Transverse colon (tissue), 4 donors: ENCODE results near the gene NEURL1B. TPM values are rescaled to one million over a fixed set of nuclear protein-coding genes. Genes with fewer than 3 reads are reported as not detected.
"Not testable (repeated sequence)": the region's sequence is repeated elsewhere in the genome, so short reads cannot be mapped to it uniquely, and the experiment has no call there.

Experiments used
- DNase-seq: peaks from one replicate; pipeline ENCODE4 v3.0.0-alpha.2; 2019
- H3K27ac ChIP-seq, 4 donors: fragments of 200-600 bp; sonication (generic); 2 replicates each; pipeline ENCODE4 v1.5.1; 2016 to 2018; ENCODE audit warnings: inconsistent platforms in 4 of 4
- H3K27me3 ChIP-seq: fragments of 200-600 bp; sonication (generic); 2 replicates; pipeline ENCODE4 v1.5.1; 2017; ENCODE audit warnings: inconsistent platforms
- H3K36me3 ChIP-seq, 4 donors: fragments of 200-600 bp; sonication (generic); 2 replicates each; pipeline ENCODE4 v1.5.1; 2017 to 2019; ENCODE audit warnings: inconsistent platforms in 4 of 4
- H3K4me1 ChIP-seq, 4 donors: fragments of 200-600 bp; sonication (generic); 2 replicates each; pipeline ENCODE4 v1.5.1; 2017 to 2020; ENCODE audit warnings: inconsistent platforms in 4 of 4
- H3K4me3 ChIP-seq, 4 donors: fragments of 200-600 bp; sonication (generic); 1 replicate in 1 of 4; 2 replicates in 3 of 4; pipeline versions ENCODE4 v1.5.1 to v1.6.1; 2017 to 2019; ENCODE audit warnings: inconsistent platforms in 4 of 4
- H3K9me3 ChIP-seq, 2 donors: fragments of 200-600 bp; sonication (generic); 2 replicates each; pipeline ENCODE4 v1.5.1; 2017 to 2019; ENCODE audit warnings: inconsistent platforms in 2 of 2
- CTCF ChIP-seq, 5 experiments: fragments of 200-600 bp in 3 of 5; fragments of 450-650 bp in 2 of 5; sonication (generic) in 3 of 5; IDR thresholded peaks; 1 replicate in 2 of 5; 2 replicates in 3 of 5; pipeline ENCODE4 v1.5.1; 2016 to 2017; ENCODE audit warnings: antibody characterized with exemption in 5 of 5, inconsistent platforms in 3 of 5, mild to moderate bottlenecking in 2 of 5, moderate library complexity in 1 of 5
- EP300 ChIP-seq: sonication (generic); formaldehyde crosslinking; IDR thresholded peaks from one replicate; pipeline ENCODE4 v1.6.1; 2017; ENCODE audit warnings: antibody characterized with exemption, low read depth
- POLR2A ChIP-seq: fragments of 450-650 bp; IDR thresholded peaks from one replicate; pipeline ENCODE4 v1.6.1; 2016; ENCODE audit warnings: antibody characterized with exemption, mild to moderate bottlenecking, moderate library complexity
- POLR2AphosphoS5 ChIP-seq, 3 donors: sonication (generic); formaldehyde crosslinking; IDR thresholded peaks; one replicate each; pipeline ENCODE4 v1.6.1; 2016; ENCODE audit warnings: antibody characterized with exemption in 3 of 3
- WGBS, 2 donors: methylation state at CpG; one replicate each; pipeline ENCODE4 v1.1.5; 2018; ENCODE audit warnings: low coverage in 1 of 2; 5-methylcytosine and 5-hydroxymethylcytosine counted together
- in situ Hi-C, 4 donors: fragments of 200-750 bp; cut with MboI; loops; one replicate each; pipeline versions ENCODE4 v1.15.0 to v1.15.1; 2017; ENCODE audit warnings: low sequenced_read_pairs in 3 of 4, low pct_ligation_motif_present in 1 of 4, low pct_unique_long_range_greater_than_20kb in 1 of 4
- intact Hi-C: fragments of 100-400 bp; cut with DNase I; formaldehyde crosslinking; loops from one replicate; pipeline ENCODE4 v1.15.1; 2023; ENCODE audit warnings: low total_unique reads
- total RNA-seq, 4 donors: library from RNA; depleted of rRNA; stranded (reverse); fragments of >200 nt; gene quantifications; one replicate each; pipeline ENCODE4 v1.1.0, GENCODE V29; 2016

The NEURL1B gene
- total RNA-seq, 4 donors from 2014 or later, result 74.6 to 168 (median 94.5) TPM

- in situ Hi-C loops (no loop called here), intact Hi-C loops (loop anchor here (5.0 kb wide), 1 partner anchor 40 kb away; no protein-coding TSS in a partner anchor)
- Histone ChIP-seq H3K27ac (peak overlapping the region; percentile 94 to 95 (median 94)), H3K27me3 (no peaks in the 10 kb centered on the region), H3K4me3 (no peak overlapping the region), H3K9me3 (no peaks in the 10 kb centered on the region), H3K36me3 (no peaks in the 10 kb centered on the region), H3K4me1 (peaks cover 55 to 86% (median 72%) of the 10 kb centered on the region in 4 donors)
- DNase-seq, result peak; percentile 66
- WGBS, 2 donors, result 38 to 80% methylated on average over 1 to 10 of the region's 10 CpGs
- TF ChIP-seq POLR2A, result no peak
- TF ChIP-seq EP300, result no peak
- TF ChIP-seq CTCF (IDR thresholded peaks at IDR 0.05), result peak; percentile 48 to 72 (median 55)
- TF ChIP-seq POLR2AphosphoS5 (IDR thresholded peaks at IDR 0.05), result peak in 1 of 3 donors; percentile 35
Measured at GRCh38 chr5:172646716-172647285, 5.7 kb downstream of the NEURL1B start.

GRCh38 chr5:172647352-172648012 is 6.4 kb downstream of the NEURL1B start:
- Histone ChIP-seq H3K4me3 (no peak overlapping the region), H3K27me3 (no peaks in the 10 kb centered on the region), H3K27ac (peak overlapping the region; percentile 94 to 95 (median 94)), H3K4me1 (peaks cover 55 to 82% (median 69%) of the 10 kb centered on the region in 4 donors), H3K9me3 (no peaks in the 10 kb centered on the region), H3K36me3 (no peaks in the 10 kb centered on the region)
- in situ Hi-C loops, result no loop called here
- 57% methylated on average over 11 of the region's 11 CpGs; no CpG with 5 or more reads in 1 of the 2 donors for WGBS, 2 donors
- peak; percentile 45 for DNase-seq
- intact Hi-C loops, result loop anchor here (5.0 kb wide), 1 partner anchor 40 kb away; no protein-coding TSS in a partner anchor
- TF ChIP-seq POLR2AphosphoS5 (IDR thresholded peaks at IDR 0.05) (no peak), EP300 (no peak), CTCF (IDR thresholded peaks at IDR 0.05) (no peak), POLR2A (no peak)

DNA sequence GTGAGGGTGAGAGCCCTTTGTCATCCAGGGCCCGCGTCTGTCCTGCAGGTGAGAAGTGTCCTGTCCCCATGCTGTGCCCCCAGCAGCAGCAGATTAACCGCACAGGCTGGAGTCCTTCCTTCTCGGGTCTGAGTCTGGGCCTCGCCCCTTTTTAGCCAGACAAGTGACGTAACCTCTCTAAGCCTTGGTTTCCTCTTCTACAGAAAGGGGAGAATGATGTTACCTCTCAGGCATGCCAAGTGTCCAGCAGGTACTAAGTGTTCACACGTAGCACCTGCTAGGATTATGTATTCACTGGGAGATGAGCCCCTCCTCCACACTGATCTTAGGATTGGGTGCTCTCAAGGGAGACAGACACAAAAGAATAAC is 6.9 kb downstream of the NEURL1B start:
- H3K9me3 ChIP-seq, result no peaks in the 10 kb centered on the region
- no peak for DNase-seq
- intact Hi-C loops (loop anchor here (5.0 kb wide), 1 partner anchor 39 kb away; no protein-coding TSS in a partner anchor), in situ Hi-C loops (no loop called here)
- H3K27me3 ChIP-seq, result no peaks in the 10 kb centered on the region
- H3K27ac ChIP-seq, result peak overlapping the region; percentile 94 to 95 (median 94)
- 49% methylated on average over 7 of the region's 7 CpGs; no CpG with 5 or more reads in 1 of the 2 donors for WGBS, 2 donors
- peaks cover 55 to 82% (median 66%) of the 10 kb centered on the region in 4 donors for H3K4me1 ChIP-seq
- no peak overlapping the region for H3K4me3 ChIP-seq
- TF ChIP-seq CTCF (IDR thresholded peaks at IDR 0.05) (no peak), POLR2AphosphoS5 (IDR thresholded peaks at IDR 0.05) (peak in 1 of 3 donors; percentile 28)
- H3K36me3 ChIP-seq, result no peaks in the 10 kb centered on the region

DNA sequence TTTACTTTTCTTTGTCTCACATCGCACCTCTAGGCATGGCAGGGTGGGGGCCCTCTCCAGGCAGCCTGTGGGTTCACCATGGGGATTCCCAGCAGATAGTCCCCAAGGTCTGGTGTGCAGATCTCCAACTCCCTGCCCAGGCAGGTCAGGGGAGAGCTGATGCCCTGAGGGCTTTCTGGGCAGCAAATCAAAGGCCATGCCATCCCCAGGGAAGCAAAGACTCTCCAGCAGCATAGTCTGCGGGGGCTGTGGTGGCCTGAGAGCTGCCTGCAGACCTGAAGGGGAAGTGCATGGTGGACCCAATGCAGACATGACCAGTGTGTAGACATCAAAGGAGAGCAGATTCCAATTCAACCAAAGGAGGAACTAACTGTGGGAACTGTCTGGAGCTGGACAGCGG is 7.7 kb downstream of the NEURL1B start:
- no peaks in the 10 kb centered on the region for H3K9me3 ChIP-seq
- H3K4me1 ChIP-seq, result peaks cover 50 to 81% (median 58%) of the 10 kb centered on the region in 4 donors
- H3K27ac ChIP-seq, result peak overlapping the region; percentile 94 to 95 (median 94)
- H3K4me3 ChIP-seq, result no peak overlapping the region
- no peak for DNase-seq
- H3K27me3 ChIP-seq, result no peaks in the 10 kb centered on the region
- no peaks in the 10 kb centered on the region for H3K36me3 ChIP-seq
- WGBS, 2 donors, result 43 to 84% methylated on average over 2 to 3 of the region's 3 CpGs
- TF ChIP-seq POLR2A (no peak), CTCF (IDR thresholded peaks at IDR 0.05) (no peak), POLR2AphosphoS5 (IDR thresholded peaks at IDR 0.05) (no peak), EP300 (no peak)
- in situ Hi-C loops, result no loop called here
- intact Hi-C loops, result loop anchor here (5.0 kb wide), 1 partner anchor 39 kb away; no protein-coding TSS in a partner anchor

DNA sequence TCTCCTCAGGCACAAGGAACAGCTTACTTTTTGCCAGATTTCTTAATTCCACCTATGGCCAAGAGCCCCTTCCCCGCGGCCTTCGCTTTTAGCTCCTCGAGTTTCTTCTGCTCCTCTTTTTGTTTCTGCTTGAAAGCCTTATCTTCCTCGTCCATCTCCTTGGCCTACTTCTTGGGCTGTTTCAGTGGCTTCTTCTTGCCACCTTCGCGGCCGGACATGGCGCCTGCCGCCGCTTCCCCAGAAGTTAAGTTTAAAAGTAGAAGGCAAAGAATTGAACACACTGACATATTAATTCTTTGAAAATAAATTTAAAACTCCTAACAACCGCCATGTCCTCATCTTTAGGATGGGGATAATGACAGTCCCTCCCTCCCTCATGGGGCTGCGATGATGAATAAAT is 15.4 kb downstream of the NEURL1B start:
- H3K4me3 ChIP-seq, H3K9me3 ChIP-seq, in situ Hi-C loops, H3K27me3 ChIP-seq, H3K36me3 ChIP-seq, DNase-seq: not testable (repeated sequence)
- peaks cover 30 to 50% (median 37%) of the 10 kb centered on the region in 4 donors for H3K4me1 ChIP-seq
- WGBS, 2 donors, result 91 to 95% methylated on average over 10 to 13 of the region's 13 CpGs
- peak overlapping the region in 3 of 4 donors; percentile 89 to 94 (median 92) for H3K27ac ChIP-seq
- intact Hi-C loops, result loop anchor here (5.0 kb wide), 1 partner anchor 99 kb away; no protein-coding TSS in a partner anchor

DNA sequence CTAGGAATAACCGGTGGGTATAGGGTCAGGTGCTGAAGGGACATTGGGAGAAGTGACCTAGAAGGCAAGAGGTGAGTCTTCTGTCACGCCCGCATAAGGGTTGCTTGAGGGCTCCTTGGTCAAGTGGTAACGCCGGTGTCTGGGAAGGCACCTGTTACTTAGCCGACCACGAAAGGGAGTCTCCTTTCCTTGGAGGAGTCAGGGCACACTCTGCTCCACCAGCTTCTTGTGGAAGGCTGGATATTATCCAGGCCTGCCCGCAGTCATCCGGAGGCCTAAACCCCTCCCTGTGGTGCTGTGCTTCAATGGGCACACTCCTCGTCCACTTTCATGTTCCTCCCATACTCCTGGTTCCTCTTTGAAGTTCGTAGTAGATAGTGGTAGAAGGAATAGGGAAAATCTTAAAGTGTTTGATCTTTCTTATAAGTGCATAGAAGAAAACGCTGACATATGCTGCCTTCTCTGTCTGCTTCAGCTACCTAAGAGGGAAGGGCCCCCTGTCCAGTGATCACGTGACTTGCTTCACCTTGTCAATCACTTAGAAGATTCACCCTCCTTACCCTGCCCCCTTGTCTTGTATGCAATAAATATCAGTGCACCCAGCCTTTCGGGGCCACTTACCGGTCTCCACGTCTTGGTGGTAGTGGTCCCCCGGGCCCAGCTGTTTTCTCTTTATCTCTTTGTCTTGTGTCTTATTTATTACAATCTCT is 16.6 kb downstream of the NEURL1B start:
- H3K9me3 ChIP-seq, in situ Hi-C loops, DNase-seq, H3K4me3 ChIP-seq, H3K27me3 ChIP-seq, H3K36me3 ChIP-seq: not testable (repeated sequence)
- intact Hi-C loops, result loop anchor here (5.0 kb wide), 1 partner anchor 100 kb away; no protein-coding TSS in a partner anchor
- H3K27ac ChIP-seq, result peak overlapping the region; percentile 86 to 94 (median 90)
- 76 to 83% methylated on average over 3 to 17 of the region's 17 CpGs for WGBS, 2 donors
- peaks cover 33 to 58% (median 38%) of the 10 kb centered on the region in 4 donors for H3K4me1 ChIP-seq
